Dermis blood vessel endothelial cell (primary cell): ENCODE results near the gene FAM20C. TPM values are rescaled to one million over a fixed set of nuclear protein-coding genes. Genes with fewer than 3 reads are reported as not detected.
"Not testable (repeated sequence)": the region's sequence is repeated elsewhere in the genome, so short reads cannot be mapped to it uniquely, and the experiment has no call there.

Experiments used
- DNase-seq: peaks from one replicate; pipeline ENCODE4 v3.0.0; 2010
- total RNA-seq: library from RNA; depleted of rRNA; stranded (reverse); fragments of >200 nt; gene quantifications from 2 replicates; pipeline ENCODE4 v1.2.3, GENCODE V29; 2014

FAM20C gene
- total RNA-seq, 1 donor from 2014 or later: 4.6 TPM

DNA sequence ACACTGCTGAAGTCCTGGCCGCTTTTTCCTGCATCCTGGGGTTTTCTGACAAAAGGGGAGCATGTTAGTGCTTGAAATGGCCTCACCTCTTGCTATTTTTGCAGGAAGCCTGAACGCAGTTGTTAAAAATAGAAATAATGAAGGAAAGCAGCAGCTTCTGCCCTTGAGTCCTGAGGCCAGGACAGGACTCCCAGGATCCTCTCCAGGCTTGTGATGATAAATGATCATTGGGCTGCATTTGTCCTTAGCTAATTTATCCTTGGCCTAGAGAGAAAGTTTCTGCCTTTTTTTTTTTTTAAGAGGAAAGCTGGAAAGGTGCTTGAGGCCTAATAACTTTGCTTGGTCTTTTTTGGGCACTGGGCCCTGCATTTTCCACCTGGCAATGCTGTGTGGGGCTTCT is 17.7 kb upstream of the FAM20C start:
- DNase-seq: no peak

DNA sequence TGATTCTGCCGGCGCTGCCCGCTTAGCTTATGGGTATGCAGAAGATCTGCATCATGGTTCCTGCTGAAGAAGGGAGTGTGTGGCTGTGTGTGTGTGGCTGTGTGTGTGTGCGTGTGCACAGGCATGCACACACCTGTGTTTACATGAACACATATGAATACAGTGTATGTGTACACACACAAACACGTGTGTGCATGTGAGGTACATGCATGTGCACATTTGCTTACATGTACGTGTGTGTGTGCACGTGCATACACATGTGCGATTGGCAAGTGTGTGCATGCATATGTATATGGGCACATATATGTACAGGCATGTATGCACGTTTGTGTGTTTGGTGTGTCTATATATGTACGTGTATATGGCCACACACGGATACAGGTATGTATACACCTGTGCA is 16.4 kb upstream of the FAM20C start:
- no peak for DNase-seq

DNA sequence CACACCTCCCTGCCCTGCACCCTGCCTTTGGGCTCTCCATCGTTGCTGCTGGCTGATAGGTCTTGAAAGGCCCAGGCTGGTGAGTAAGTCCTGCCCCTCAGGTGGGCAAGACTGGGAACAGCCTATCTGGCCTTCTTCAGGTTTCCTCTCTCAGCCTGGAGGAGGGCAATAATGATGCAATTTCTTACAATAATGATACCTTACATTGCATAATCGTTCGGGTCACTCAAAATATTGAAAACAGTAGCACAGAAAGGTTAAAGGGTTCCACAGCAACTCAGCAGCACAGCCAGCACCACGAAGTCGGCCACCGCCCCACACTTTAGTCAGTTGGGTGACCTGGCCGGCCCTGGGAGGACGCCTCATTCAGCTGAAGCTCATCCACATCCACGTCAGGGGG is 16.0 kb upstream of the FAM20C start:
- DNase-seq: no peak

DNA sequence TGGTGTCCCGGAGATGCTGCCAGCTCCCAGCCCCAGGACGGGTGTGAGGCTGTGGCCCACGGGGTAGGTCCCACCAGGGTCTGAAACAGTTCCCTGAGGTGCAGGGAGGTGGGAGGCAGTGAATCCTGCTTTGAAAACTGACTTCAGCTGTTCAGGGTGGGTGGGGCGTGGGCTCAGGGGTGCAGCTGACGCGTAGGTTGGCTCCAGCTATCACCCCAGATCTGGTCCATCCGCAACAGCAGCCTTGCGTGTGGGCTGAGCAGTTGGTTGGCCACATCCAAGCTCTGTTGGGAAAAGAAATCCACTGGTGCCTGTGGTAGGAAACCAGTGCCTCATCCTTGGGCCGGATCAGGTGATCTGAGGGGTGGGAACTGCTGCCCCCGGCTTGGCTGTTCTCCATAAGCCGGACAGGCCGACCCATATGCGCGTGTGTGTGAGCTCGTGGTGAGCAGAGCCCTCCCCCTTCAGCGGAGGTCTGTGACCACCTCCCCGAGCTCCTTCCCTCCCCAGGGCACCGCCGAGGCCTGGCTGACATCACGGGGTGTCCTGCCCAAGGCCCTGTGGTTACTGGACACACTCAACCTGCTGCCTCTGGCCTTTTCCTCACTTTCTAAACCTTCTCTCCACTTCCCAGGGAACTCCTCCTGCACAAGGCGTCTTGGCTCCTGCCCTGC is 15.4 kb upstream of the FAM20C start:
- no peak for DNase-seq

DNA sequence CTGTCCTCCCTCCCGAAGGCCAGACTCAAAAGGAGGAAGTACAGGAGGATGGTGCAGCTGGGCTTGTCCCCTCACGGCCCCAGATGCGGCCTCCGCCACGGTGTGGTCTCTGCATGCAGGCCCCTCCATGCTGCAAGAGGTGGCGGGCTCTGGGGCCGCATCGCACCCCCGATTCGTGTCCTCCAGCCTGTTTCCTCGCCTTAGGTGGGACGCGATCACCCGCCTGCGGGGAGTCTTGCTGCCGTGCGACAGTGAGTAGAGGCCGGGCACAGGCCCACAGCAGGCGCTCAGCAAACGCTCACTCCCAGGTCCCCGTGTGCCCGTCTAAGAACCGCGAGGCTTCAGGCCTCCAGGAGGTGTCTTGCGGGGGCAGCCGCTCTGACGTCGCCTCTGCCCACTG is 13.9 kb upstream of the FAM20C start:
- DNase-seq: no peak

DNA sequence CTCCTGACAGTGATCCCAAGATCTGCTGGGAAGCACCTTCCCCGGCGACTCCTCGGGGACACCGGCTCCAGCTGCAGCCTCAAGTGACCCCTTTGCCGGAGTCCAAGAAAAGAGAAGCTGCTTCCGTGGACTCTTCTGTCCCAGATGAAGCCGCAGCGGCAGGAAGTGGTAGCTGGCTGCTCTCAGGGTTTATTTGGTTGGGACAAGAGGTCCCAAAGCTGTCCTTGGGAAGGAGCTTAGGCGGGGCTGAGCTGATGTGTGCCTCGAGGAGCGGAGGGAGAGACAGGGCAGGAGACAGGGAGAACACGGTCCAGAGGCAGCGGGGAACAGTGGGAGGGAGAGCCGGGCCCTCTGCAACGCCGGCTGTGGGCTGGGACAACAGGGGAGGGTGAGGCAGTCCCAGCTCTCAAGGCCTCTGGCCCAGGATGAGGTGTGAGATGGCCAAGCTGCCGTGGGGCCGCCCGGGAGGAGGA is 13.1 kb upstream of the FAM20C start:
- no peak for DNase-seq

DNA sequence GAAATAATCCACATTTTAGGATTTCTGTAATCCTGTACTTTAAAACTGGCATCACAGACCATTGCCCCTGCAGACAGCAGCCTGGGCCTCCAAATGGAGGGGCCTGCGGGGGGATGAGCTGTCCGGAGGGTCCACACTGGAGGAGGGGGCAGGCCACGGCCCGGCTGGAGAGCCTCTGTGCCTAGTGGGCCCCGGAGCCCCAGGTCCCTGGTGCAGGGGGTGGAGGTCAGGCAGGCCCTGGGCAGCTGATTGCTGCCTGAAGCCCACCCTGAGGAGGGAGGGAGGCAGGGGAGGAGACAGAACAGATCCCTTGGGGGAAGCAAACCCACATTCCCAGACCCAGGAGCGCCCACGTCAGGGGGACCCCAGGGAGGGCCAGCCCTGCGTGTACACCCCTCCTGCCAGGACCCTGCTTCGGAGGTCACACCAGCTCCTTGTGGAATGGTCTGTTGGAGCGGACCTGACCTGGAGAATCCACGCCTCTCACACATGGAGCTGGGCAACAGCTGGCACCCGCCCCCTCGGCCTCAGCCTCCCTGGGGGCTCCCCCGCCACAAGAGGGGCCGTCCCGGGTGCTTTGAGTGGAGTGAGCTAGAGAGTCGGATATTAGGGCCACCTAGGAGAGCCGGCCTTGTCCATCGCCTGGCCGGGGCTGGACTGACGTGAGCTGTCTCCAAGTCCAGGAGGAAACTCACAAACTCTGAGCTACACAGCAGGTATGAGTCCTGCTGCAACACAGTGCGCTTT is 12.2 kb upstream of the FAM20C start:
- DNase-seq: no peak

DNA sequence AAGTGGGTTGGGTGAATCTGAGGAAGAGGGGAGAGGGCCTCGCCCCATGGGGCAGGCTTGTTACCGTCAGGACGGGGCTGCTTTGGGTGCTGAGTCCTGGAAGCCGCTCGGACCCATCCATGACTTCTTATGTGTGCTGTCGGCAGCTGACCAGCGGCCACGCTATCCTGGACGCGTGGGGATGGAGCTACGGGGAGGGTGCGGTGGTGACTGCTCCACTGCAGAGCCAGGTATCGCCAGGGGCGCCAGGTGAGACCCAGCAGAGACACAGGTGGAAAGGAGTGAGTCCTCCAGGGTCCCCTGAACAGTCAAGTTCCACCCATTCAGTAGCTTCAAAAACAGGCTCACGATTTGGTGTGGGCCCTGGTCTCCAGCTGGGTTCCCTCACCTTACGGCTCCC is 10.6 kb upstream of the FAM20C start:
- no peak for DNase-seq

DNA sequence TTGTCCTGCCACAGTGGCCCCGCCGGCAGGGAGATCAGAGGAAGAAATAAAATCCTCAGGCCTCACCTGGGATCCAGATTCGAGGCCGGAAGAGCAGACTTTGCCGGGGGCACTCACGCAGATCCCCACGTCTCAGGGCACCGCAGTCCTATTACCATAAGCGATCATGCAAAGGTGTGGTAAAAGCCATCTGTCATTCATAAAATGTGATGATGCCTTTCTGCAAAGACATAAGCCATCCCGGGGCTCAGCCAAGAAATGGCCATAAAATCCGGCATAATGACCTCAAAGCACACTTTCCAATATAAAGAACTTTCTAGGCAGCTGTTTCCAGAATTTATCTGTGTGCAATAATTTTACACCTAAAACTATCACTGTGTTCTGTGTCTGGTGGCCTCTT is 9.9 kb upstream of the FAM20C start:
- DNase-seq: not testable (repeated sequence)

DNA sequence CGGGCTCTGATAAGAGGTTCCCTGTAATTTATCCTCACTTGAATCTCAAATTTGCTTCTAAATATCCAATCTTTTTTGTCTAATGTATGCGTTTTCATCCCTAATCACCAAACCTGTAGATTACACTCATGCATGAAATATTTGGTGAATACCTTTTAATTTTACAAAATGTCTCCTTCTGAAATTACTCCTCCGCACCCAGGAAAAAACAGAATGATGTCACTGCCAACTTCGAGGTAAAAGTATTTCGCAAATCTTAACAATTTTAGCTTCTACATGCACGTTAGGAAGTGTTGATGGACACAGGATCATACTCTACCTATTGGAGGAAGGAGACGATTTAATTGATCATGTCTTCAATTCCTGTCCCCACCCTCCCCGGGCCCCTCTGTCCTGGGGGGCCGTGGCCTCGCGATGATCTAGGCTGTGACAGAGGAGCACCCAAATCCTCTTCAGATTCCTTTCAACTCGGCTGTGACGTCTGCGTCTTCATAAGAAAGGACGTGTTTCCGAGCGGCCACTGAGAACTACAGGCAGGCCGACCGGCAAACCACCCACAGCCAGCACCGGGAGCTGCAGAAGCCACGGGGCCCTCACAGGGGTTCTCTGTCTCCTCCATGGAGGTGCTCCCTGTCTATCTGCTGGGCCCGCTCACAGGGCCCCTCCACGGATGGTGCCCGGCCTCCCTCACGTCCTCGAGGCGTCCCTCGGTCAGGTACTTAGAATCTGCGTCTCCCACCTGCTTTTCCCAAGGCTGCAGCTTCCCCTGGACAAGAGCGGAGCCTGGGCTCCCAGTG is 8.7 kb upstream of the FAM20C start:
- DNase-seq: no peak

DNA sequence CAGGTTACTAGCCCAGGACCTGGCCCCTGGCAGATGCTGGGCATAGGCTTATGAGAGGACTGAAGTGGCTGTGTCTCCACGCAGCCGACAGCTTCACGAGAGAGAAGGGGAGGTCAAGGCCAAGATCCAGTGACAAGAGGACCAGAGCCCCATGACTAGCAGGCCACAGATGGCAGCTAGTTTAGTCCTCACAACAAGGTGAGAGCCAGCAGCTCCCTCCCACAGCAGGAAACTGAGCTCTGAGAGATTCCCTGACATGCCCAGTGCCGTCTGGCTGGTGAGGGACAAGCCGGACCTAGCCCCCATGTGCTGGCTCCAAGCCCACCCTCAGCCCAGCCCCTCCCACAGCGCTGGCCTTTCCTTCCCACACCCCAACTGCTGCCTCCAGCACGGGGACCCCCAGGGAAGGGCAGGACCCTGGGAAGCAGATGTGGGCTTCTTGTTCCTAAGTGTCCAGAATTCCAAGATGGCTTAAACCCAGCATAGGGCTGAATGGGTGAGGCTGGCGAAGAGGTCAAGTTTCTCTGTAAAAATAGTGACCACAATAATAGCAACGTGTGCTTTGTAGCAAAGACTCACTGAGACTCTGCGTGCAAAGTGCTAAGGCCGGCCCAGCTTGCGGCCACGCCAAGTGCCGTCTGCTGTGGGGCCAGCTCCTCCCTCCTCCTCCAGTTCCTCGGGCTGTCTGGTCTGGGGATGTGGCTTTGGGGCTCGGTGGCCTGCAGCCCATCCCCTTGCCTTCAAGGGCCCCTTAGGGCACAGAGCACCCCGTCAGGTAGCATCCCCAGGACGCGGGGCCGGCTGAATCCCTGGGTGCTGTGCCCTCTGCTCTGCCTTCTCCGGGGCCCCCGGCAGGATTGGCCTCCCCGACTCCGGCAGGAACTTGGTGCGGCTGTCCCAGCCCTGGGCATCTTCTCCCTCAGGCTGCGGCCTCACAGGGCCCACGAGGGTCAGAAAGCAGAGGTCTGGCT is 7.8 kb upstream of the FAM20C start:
- DNase-seq: no peak

DNA sequence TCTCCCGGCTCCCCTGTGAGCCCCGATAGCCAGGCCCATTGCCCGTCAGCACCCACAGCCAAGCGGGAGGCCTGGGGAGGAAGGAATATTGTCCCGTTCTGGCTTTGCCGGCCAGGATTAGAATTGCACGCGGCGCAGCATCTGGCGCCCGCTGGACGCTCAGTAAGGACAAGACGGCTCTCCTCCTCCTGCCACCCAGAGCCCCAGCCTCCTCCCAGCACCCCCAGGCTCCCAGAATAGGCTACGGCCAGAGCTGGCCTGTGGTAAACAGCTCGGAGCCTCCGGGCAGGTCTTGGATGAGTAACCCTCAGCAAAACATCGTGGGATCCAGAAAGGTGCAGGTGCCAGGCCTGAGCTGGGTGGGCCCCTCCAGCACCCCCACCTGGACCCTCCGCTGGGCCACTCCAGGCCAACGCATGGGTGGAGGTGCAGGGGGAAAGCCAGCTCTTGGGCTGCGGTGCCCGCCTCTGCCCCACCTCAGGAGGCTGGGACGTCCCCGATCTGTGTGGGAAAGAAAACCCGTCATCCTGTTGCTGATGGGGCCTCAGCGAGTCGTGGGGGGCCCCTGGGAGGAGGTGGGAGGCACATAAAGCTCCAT is 5.8 kb upstream of the FAM20C start:
- no peak for DNase-seq

DNA sequence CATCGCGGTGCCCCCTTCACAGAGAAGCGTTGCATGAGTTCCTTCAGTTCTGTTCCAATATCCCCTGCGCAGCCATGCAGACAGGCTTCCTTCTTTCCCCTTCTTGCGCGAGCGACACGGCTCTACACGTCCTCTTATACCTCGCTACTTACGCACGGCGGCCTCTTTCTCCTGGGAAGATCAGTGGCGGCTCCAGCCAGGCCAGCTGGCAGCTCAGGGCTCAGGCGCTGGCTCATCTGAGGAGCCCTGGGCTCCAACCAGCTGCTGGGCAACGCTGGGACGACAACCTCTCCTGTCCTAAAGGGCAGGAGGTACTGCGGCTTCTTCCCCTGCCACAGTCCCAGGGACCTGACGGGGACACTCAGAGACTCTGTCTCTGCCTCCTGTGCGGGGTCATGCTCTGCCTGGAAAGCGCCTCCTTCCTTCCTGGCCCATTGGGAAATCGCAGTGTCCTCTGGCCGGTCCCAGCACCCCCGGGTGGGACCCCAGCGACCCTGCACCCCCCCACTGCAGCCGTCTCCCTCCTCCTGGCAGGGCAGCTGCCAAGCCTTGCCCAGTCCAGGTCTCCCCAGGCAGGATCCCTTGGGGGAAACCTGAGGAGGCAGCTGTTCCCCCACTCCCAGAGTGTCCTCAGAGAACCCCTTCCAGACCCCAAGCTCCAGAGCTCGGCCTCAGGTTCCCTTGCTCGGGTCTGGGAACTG is 5.0 kb upstream of the FAM20C start:
- DNase-seq: no peak

DNA sequence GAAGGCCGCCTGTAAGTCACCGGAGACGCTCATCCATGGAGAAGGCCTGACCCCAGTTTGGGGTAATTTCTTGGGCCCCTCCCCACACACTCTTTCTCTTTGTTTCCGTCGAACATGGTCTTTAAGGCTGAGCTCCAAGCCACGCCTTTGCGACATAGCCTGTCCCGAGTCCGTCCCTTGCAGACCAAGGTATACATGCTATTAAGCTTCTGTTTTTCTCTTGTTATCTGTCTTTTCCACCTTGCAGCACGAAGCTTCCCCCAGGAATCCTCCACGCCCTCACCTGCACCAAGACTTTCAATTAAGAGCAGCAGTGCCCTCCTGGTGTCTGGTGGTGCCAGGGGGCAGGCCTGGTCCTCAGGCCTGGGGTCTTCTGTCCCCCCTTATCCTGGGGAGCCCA is 4.2 kb upstream of the FAM20C start:
- no peak for DNase-seq

DNA sequence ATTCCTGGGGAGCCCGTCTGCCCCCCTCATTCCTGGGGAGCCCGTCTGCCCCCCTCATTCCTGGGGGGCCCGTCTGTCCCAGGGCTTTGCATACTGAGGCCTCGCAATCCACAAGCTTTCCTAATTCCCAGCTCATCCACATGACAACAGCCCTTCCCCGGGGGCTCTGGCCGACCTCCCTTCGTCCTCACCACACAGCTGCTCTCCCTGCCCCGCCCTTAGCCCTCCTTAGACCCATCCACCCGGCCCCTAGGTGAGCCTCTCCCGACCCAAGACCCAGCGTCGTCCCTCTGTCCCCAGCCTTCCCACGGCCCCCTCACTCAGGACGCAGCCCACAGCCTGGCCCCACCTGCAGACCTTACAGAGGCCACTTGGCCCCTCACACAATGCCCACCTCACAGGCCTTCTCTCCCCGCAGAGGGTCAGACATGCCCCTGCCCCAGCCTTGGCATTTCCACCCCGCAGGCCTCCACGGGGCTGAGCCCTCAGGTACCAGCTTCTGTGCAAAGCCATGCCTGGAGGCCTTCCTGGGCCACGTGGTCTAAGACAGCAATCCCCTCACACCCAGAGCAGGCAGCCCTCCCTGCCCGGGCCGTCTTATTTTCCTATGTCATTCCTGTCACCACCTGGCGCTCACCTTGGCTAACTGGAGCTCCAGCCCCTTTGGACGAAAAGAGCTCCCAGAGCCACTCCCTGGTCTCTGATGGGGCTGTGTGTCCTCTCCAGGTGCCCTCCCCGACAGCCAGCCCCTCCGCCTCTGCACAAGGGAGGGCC is 3.5 kb upstream of the FAM20C start:
- no peak for DNase-seq

DNA sequence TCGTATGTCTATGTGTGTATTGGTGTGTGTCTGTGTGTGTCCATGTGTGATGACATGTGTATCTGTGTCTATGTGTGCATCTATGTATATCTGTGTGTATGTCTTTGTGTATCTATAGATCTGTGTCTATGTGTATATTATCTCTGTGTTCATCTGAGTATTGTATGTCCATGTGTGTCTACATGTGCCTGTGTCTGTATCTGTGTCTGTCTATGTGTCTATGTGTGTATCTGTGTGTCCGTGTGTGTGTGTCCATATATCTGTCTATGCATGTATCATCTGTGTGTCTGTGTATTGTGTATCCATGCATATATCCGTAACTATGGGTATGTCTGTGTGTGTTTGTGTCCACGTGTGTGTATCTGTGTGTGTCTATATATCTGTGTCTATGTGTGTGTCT is 2.7 kb upstream of the FAM20C start:
- no peak for DNase-seq

DNA sequence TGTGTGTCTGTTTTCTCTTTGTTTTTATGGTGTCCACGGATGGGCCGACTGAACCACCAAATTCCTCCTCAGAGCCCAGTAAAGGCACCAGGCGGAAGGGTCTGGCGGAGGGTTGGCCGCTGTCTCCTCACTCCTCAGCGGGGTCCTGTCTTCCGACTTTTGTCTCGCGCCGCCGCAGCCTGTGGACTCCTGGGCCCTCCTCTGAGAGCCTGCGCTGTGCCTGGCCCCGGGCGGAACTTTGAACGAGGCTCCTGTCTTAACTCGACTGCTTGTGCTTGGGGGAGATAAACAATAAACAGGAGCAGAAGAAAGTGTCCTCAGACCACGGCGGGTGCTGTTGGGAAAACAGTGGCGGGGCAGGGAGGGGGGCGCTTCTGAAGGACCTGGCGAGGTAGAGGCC is 2.2 kb upstream of the FAM20C start:
- DNase-seq: no peak

DNA sequence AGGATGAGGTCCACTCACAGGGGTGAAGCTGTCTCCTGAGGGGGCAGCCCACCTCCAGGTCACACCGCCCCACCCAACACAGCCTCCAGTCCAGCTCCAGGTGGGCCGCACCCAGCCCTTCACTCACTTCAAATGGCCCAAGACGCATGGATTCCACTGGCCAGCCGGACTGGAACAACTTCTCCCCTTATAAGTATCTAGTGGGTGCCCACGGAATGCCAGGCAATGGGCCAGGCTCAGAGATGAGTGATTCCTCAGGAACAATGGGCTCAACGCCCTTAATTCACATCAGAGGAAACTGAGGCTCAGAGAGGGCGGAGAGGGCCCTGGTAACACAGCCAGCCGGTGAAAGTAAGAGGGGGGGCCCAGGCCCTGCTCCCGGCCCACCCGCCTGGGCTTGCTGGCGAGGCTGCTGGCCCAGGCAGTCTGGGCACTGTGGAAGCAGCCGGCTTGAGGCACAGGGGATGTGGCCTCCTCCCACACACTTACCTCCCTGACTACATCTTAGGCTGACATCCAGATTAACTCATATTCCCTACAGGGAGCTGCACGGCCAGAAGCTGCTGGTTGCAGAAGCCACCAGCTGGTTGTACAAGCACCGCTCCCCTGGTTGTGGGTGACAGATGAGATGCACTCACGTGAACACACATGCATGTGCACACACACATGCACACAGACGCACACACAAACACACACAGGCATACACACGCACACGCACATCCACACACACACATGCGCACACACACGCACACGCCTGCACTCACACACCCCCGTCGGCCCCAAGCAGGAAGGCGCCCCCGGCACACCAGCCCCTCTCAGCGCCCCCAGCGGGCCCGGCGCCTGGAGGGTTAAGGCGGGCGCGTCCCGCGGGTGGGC is 1.0 kb upstream of the FAM20C start:
- peak; percentile 41 for DNase-seq

DNA sequence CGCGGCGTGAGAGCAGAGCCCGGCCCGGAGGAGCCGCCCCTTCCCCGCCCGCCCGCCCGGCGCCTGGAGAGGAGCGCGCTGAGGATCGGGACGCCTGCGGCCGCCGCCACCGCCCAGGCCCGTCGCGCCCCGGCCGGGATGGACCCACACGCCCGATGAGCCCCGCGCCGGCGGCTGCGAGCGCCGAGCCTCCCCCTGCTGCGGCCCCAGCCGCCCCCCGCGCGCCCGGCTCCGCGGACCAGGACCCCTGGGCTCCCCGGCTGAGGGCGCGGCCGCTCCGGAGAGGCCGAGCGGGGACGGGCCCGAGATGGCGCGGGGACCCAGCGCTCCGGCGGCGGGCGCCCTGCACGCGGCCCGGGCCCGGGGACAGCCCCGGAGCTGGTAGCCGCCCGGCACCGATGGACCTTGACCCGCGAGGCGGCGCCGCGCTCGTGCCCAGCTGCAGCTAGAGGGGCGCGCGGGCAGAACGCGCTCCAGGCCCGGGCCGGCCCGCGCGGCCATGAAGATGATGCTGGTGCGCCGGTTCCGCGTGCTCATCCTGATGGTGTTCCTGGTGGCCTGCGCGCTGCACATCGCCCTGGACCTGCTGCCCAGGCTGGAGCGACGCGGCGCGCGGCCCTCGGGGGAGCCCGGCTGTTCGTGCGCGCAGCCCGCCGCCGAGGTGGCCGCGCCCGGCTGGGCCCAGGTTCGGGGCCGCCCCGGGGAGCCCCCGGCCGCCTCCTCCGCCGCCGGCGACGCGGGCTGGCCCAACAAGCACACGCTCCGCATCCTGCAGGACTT is 520 bp downstream of the FAM20C start:
- peak; percentile 33 for DNase-seq
